ENCODE data around the gene LTC4S.

GRCh38 chr5:179818746-179819295 lies 25.0 kb downstream of the LTC4S start:
- no peak for TF ChIP-seq CTCF (IDR thresholded peaks at IDR 0.05)
- peak in 1 of 2 donors; percentile 32 for TF ChIP-seq POLR2A (IDR thresholded peaks at IDR 0.05)
- TF ChIP-seq POLR2AphosphoS5 (IDR thresholded peaks at IDR 0.05), result peak; percentile 95
